Activated T-helper 9 cell treated with anti-CD3 and anti-CD28 coated beads, Interleukin-2, amount 50 U/mL, for 16 hours (primary cell): Measurements from ENCODE around the gene SPEG.

Source experiments
- DNase-seq: peaks from one replicate; pipeline ENCODE4 v3.0.0-alpha.2; 2020; ENCODE audit warnings: low read depth

SPEG gene

GRCh38 chr2:219497495-219498279 lies 63.0 kb downstream of the SPEG start:
- no peak for DNase-seq

GRCh38 chr2:219498280-219499057 lies 63.8 kb downstream of the SPEG start, which contains the start of gene GMPPA:
TSS of gene GMPPA (plus strand) at chr2:219498891. CDS start at chr2:219499976, 1,085 bp downstream.
- DNase-seq, result peak; percentile 86

GRCh38 chr2:219499058-219499307 lies 64.3 kb downstream of the SPEG start:
- no peak for DNase-seq

- no peak for DNase-seq
Observed at GRCh38 chr2:219499555-219499954, 64.9 kb downstream of the SPEG start.

- no peak for DNase-seq
Observed at GRCh38 chr2:219500135-219500534, 65.5 kb downstream of the SPEG start.

GRCh38 chr2:219501849-219502248 lies 67.2 kb downstream of the SPEG start:
- no peak for DNase-seq

- DNase-seq, result no peak
Observed at GRCh38 chr2:219502618-219503017, 68.0 kb downstream of the SPEG start.

- no peak for DNase-seq
Observed at GRCh38 chr2:219505585-219505984, 70.9 kb downstream of the SPEG start.

GRCh38 chr2:219506153-219506801 lies 71.6 kb downstream of the SPEG start:
- DNase-seq, result no peak

GRCh38 chr2:219506802-219507526 lies 72.3 kb downstream of the SPEG start:
- no peak for DNase-seq

- no peak for DNase-seq
Observed at GRCh38 chr2:219507581-219508443, 73.2 kb downstream of the SPEG start.

GRCh38 chr2:219508444-219508734 lies 73.7 kb downstream of the SPEG start:
- DNase-seq, result no peak

GRCh38 chr2:219508971-219509779 lies 74.5 kb downstream of the SPEG start:
- no peak for DNase-seq

GRCh38 chr2:219509780-219510511 lies 75.3 kb downstream of the SPEG start:
- DNase-seq, result peak; percentile 20

GRCh38 chr2:219510512-219511135 lies 76.0 kb downstream of the SPEG start:
- DNase-seq, result no peak

- DNase-seq, result no peak
Observed at GRCh38 chr2:219511547-219512325, 77.1 kb downstream of the SPEG start.

GRCh38 chr2:219512524-219513216 lies 78.0 kb downstream of the SPEG start:
- DNase-seq, result no peak

- no peak for DNase-seq
Observed at GRCh38 chr2:219513787-219514186, 79.1 kb downstream of the SPEG start.
